ENCODE measurements around the gene TBX5.

GRCh38 chr12:114416028-114416427, 10.1 kb upstream of the TBX5 start:
- TF ChIP-seq CTCF (optimal IDR thresholded peaks at IDR 0.05 in 1 of 3, IDR thresholded peaks at IDR 0.05 in 1 of 3, conservative IDR thresholded peaks at IDR 0.05 in 1 of 3; ENCODE audit: extremely low read depth in 1 of 3, insufficient read depth in 2 of 3, low read length in 3 of 3) (no peak), EZH2 (IDR thresholded peaks at IDR 0.05; ENCODE audit: low read length) (no peak)
